ENCODE data around the gene RAB32.
A peak's percentile ranks its signal among the peaks of the same experiment; 100 is the strongest.
"Not testable (repeated sequence)": the region's sequence is repeated elsewhere in the genome, so short reads cannot be mapped to it uniquely, and the experiment has no call there.

RAB32 gene

GRCh38 chr6:146543211-146543939, at the start of gene RAB32:
TSS of gene RAB32 (plus strand) at chr6:146543833. CDS start at chr6:146543872, 39 bp downstream.
- peak; percentile 94 to 96 for DNase-seq

DNA sequence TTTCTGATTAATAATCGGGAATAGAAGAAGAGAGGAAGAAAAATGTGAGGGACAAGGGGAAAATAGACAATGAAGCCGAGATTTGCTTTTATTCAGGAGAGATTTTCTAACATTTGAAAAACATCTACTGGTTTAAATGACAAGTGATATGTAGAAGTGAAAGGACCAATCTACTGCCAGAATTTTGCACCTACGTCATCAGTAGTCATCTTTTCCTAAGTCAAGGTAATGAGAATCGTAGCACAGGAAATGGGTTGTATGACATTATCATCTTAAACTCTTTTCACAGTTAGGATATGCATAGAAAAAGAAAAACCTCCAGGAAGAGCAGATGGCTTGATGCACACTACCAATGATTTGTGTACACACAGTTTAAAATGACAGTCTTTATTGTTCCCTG, 45.3 kb upstream of the RAB32 start:
- DNase-seq = no peak

GRCh38 chr6:146503096-146503495, 40.5 kb upstream of the RAB32 start:
- no peak for DNase-seq

- DNase-seq = no peak
Measured at GRCh38 chr6:146515212-146515611, 28.4 kb upstream of the RAB32 start.

DNA sequence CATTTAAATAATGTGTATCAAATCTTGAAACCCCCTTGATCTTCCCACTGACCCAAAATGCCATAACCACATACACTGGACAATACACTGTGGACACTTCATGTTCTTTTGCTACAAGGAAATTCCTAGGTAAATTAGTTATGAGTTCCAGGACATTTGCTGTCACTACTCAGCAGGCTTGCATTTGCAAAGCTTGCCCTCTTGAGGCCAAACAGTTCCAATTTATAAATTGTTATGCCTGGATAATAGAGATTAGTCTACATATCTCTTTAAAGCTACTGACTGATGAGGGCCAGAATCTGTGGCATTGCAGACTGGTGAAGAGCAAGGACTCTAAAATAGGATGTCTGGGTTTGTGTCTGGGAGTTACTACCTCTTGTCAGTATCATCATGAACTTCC, 17.4 kb upstream of the RAB32 start:
- DNase-seq = no peak

DNA sequence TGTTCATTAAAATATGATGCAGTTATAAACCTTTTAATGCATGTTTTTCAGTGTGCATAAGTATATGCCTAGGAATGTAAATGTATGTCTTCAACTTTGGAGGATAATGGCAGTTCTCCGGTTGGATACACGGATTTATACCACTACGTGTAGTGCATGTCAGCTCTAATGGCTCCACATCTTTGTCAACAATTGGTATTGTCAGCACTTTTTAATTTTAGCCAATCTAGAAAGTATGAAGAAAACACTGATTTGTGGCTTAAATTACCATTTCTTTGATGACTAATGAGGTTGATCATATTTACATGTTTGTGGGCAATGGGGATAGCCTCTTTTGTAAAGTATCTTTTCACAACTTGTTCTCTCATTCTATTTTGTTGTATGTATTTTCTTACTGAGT, 10.9 kb upstream of the RAB32 start:
- DNase-seq = no peak

DNA sequence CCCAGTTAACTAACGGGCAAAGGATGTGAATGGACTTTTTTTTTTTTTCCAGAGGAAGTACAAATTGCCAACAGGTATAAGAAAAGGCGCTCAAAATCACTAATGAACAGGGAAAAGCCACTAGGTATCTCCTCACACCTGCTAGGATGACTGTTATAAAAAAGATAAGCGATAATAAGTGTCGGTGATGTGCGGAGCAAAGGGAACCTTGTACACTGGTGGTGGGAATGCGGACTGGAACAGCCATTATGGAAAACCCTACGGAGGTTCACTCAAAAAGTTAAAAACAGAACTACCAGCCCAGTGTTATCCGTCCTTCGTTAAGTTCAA, 787 bp upstream of the RAB32 start:
- DNase-seq = no peak

- peak in 1 of 2 donors; percentile 34 for DNase-seq
Measured at GRCh38 chr6:146543940-146544615, 445 bp downstream of the RAB32 start.

GRCh38 chr6:146544616-146545182, 1.1 kb downstream of the RAB32 start:
- DNase-seq = peak; percentile 25 to 33

DNA sequence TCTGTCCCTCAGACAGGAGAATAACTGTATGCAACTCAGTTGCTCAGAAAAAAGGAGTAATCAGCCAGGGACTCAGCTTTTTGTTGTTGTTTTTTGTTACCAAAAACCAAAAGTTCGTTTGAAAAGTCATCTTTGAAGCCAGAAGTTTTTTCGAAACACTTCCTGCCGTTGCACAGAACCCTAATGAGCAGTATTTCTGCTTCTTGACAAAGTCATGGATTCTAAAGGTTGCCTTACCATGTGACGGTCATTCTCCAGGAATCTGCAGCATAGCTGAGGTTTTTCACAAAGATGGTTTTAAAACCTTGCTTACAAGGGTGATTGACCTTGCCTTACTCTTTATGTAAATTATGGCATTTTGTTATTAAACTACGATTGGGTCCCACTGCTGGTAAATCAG, 1.9 kb downstream of the RAB32 start:
- DNase-seq = peak; percentile 34 to 46

DNA sequence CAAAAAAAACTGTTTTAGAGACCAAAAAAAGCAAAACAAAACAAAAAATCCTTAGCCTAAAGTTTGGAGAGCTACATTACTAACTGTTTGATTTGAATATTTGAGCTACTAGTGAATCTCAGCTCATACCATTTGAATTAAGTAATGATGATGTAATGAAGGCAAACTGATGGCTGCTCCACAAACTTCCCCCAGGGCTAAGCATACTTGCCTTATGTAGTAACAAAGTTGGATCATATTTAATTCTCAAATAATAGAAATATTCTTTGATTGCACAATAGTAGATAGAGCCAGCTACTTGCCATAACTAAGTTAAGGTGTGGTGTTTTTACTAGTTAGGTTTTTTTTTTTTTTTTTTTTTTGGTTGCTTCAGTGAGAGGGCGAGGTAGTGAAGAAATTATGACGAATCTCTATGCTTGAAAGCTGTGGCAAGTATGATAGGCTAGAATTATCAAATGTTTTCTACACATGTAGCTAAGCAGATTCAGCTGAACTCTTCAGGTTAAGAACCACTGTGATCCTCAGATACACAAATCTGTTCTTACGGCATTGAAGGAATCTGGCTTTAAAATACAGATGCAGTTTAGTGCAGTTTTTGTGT, 2.9 kb downstream of the RAB32 start:
- peak; percentile 60 to 70 for DNase-seq

DNA sequence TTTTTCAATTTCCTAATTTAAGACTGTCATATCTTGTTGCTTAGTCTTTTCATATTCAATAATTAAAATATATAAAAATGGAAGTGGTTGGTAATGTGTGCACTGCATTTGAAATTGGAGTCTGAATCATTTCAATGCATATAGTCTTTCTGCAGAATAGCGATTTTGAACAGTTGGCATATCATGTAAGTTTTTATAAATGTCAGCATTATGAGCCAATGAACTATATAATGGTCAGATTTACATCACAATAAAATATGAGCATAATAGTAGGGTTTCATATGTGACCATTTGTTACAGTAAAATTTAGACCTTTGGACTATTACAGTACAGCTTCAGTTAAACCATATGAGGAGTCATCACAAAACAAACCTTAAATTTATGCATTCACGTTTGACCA, 4.3 kb downstream of the RAB32 start:
- DNase-seq = no peak

- no peak for DNase-seq
Measured at GRCh38 chr6:146548898-146549374, 5.3 kb downstream of the RAB32 start.

DNA sequence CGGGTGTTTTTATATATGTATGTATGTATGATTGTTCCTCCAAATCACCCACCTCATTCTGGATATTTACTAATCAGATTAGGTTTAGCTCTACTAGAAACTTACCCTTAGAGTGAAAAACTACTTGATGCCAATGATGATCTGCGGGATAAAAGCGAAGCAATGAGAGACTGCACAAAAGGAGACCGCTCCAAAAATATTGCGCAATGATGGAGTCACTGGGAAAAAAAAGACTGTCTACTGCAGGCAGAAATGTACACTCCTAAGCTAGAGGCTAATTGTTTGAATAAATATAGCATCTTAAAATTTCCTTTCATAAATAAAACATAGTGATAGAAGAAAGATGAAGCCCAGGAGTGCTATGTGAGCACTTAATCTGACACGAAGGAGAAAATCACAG, 7.3 kb downstream of the RAB32 start:
- no peak for DNase-seq

DNA sequence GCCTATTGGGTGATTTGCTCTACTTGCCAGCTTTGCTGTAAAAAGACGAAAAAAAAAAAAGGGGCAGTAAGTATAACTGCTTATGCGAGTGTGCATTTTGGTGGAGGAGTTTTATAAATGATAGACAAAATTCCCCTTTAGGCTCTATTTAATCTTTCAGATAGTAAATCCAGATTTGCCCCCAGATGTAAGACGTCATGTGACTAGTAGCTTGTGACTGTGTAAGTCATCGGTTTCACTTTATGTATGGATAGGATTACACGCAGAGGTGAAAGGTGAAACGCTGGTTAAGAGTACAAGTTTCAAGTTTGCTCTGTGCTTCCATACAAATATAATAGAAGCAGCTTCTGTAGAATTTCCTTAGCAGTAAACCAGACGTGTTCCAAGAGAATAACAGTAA, 7.9 kb downstream of the RAB32 start:
- no peak for DNase-seq

DNA sequence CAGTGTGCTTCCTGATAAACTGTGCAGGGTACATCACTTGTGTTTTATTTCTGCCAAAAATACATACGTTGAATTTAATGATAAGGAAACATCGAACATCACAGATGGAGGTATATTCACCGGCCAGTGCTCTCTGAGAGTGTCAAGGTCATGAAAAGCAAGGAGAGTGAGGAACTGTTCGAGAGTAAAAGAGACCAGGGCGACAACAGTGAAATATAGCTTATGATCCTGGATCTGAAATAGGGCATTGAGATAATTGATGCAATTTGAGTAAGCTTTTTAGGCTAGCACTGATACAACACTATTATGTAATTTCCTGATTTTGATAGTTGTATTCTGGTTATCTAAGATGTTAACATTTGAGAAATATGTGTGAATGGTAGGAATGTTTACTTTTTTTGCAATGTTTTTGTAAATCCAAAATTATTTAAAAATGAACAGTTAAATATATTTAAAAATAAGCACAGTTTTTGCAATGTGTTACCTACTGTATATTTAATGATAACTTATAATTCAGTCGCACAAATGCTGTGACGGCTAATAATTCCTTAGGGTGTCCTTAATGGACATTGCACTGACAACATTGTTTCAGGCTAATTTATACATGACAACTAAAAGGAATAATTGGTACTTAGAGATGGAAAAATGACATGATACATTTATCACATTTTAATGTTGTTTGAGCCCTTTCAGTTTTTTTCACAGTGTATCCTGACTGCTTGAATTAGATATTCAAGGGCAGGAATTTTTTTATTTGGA, 9.9 kb downstream of the RAB32 start:
- no peak for DNase-seq

DNA sequence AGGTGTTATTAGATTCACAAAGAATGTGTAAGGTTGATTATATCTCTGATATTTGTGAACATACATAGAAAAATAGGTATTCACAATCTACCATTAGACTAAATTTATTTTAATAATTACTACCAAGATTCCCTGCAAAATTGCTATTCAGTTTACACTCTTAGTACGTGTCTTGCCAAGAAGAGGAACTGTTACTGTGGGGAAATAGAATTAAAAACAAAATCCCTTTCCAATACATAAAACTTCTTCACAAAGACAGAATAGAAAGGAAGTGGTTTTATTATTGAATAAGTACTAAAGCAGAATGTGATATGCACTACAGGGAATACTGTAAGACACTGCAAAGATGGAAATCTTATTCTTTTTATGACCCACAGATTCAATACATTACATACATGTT, 17.0 kb downstream of the RAB32 start:
- DNase-seq = peak in 1 of 2 donors; percentile 33

DNA sequence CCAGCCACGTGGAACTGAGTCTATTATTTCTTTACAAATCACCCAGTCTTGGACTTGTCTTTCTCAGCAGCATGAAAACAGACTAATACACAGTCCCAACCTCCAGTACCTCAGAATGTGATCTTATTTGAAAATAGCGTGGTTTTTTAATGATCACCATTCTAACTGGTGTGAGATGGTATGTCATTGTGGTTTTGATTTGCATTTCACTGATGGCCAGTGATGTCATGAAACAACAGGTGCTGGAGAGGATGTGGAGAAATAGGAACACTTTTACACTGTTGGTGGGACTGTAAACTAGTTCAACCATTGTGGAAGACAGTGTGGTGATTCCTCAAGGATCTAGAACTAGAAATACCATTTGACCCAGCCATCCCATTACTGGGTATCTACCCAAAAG, 23.0 kb downstream of the RAB32 start:
- not testable (repeated sequence) for DNase-seq

DNA sequence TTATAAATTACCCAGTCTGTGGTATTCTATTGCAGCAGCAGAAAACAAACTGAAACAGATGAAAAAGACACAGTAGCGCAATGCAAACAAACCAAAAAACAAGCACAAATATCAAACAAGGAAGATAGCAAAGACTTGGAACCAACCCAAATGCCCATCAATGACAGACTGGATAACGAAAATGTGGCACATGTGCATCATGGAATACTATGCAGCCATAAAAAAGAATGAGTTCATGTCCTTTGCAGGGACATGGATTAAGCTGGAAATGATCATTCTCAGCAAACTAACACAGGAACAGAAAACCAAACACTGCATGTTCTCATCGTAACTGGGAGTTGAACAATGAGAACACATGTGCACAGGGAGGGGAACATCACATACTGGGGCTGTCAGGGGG, 25.0 kb downstream of the RAB32 start:
- DNase-seq = not testable (repeated sequence)

DNA sequence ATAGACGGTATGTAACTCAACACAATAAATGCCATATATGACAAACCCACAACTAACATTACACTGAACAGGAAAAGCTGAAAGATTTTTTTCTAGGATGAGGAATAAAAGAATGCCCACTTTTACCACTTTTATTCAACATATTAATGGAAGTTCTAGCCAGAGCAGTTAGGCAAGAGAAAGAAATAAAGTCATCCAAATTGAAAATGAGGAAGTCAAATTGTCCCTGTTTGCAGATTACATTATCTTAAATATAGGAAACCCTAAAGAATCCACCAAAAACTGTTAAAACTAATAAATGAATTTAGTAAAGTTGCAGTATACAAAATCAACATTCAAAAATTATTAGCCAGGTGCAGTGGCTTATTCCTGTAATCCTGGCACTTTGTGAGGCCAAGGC, 30.6 kb downstream of the RAB32 start:
- no peak for DNase-seq

DNA sequence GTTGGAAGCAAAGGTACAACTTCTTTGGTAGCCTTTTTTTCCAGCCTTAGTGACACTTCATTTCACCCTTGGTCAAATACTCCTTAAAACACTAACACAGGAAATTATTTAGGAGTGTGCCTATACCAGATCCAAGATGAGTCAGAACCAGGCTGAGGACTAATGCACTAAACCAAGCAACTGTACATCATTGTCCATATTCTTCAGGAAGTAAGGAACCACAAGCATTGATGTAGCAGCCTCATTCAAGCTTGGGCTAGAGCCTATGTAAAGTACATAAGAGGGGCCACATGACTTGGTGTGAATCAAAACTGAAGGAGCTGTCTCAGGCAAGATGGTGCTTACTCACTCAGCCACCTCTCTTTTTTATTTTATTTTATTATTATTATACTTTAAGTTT, 34.4 kb downstream of the RAB32 start:
- DNase-seq = no peak

GRCh38 chr6:146581968-146582367, 38.3 kb downstream of the RAB32 start:
- peak; percentile 1 to 23 for DNase-seq

DNA sequence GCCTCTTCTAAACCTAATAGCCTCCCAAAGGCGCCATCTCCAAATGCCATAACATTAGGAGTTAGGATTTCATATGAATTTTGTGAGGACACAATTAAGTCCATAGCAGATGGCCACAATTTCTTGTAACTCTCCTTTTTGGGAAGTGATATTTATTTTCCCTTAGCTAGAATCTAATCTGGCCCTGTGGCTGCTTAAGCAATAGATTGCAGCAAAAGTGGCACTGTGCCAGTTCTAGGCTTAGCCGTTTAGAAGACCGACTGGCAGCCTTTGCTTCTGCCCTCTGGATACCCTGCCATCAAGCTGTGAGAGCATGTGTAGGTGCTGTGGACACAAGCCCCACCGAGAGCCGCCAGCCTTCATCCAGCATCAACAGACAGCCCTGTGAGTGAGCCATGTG, 39.2 kb downstream of the RAB32 start:
- peak; percentile 67 to 89 for DNase-seq

Measured in inflammatory macrophage treated with lipopolysaccharide for 1 hour (primary cell).